LNCaP clone FGC (cell line): ENCODE measurements around the gene RELN.

ENCODE experiments used
- DNase-seq: peaks from one replicate; pipeline ENCODE4 v3.0.0-alpha.2; 2011; ENCODE audit warnings: low read depth
- H3K4me3 ChIP-seq: 2 replicates; pipeline ENCODE4 v1.5.1; 2011; ENCODE audit warnings: mild to moderate bottlenecking, low read depth, low read length, control low read depth
- CTCF ChIP-seq: IDR thresholded peaks from 2 replicates; pipeline ENCODE4 v1.5.1; 2012; ENCODE audit warnings: mild to moderate bottlenecking; ENCODE audit not compliant: control insufficient read depth, insufficient read depth; ENCODE audit errors: extremely low read depth

Gene RELN

GRCh38 chr7:104010052-104010909 is 20.8 kb upstream of the RELN start:
- H3K4me3 ChIP-seq: no peak overlapping the region
- DNase-seq: no peak
- TF ChIP-seq CTCF: no peak

- DNase-seq: no peak
- no peak overlapping the region for H3K4me3 ChIP-seq
- TF ChIP-seq CTCF: no peak
Observed at GRCh38 chr7:104008107-104008506, 18.6 kb upstream of the RELN start.

- DNase-seq: no peak
- H3K4me3 ChIP-seq: no peak overlapping the region
- TF ChIP-seq CTCF: no peak
Observed at GRCh38 chr7:104007614-104008013, 18.2 kb upstream of the RELN start.

- no peak for TF ChIP-seq CTCF
- DNase-seq: no peak
- H3K4me3 ChIP-seq: no peak overlapping the region
Observed at GRCh38 chr7:104005197-104005596, 15.7 kb upstream of the RELN start.

GRCh38 chr7:103996639-103997038 is 7.2 kb upstream of the RELN start:
- no peak for TF ChIP-seq CTCF
- no peak overlapping the region for H3K4me3 ChIP-seq
- DNase-seq: no peak

GRCh38 chr7:103996017-103996551 is 6.6 kb upstream of the RELN start:
- TF ChIP-seq CTCF: no peak
- H3K4me3 ChIP-seq: no peak overlapping the region
- no peak for DNase-seq
